ENCODE measurements around the gene ATXN1.
A peak's percentile ranks its signal among the peaks of the same experiment; 100 is the strongest.

ATXN1 gene

GRCh38 chr6:16595514-16596120 lies 165.6 kb downstream of the ATXN1 start:
- no peak for DNase-seq (ENCODE audit: extremely low spot score)
- ChIA-PET CTCF (no interaction called here), POLR2A (no interaction called here)
- TF ChIP-seq TARDBP (IDR thresholded peaks at IDR 0.05) (no peak), ZNF384 (IDR thresholded peaks at IDR 0.05) (no peak), PKNOX1 (IDR thresholded peaks at IDR 0.05) (no peak), L3MBTL2 (conservative IDR thresholded peaks at IDR 0.05) (no peak), FOXK2 (IDR thresholded peaks at IDR 0.05) (no peak), SP1 (IDR thresholded peaks at IDR 0.05) (no peak), ARNT (IDR thresholded peaks at IDR 0.05) (no peak), FOXA1 (IDR thresholded peaks at IDR 0.05) (no peak), FOXM1 (IDR thresholded peaks at IDR 0.05; ENCODE audit: borderline replicate concordance) (no peak), BHLHE40 (IDR thresholded peaks at IDR 0.05; ENCODE audit: borderline replicate concordance) (no peak), LEF1 (IDR thresholded peaks at IDR 0.05; ENCODE audit: borderline replicate concordance) (no peak), ELF4 (IDR thresholded peaks at IDR 0.05) (no peak), SUZ12 (IDR thresholded peaks at IDR 0.05) (no peak), HDGF (IDR thresholded peaks at IDR 0.05; ENCODE audit: borderline replicate concordance) (no peak), NFRKB (IDR thresholded peaks at IDR 0.05) (no peak), CTBP1 (IDR thresholded peaks at IDR 0.05; ENCODE audit: borderline replicate concordance) (no peak)

GRCh38 chr6:16594849-16595248 lies 166.4 kb downstream of the ATXN1 start:
- TF ChIP-seq CTBP1 (IDR thresholded peaks at IDR 0.05; ENCODE audit: borderline replicate concordance), result no peak
- TF ChIP-seq ZNF384 (IDR thresholded peaks at IDR 0.05), result no peak
- no peak for TF ChIP-seq FOXK2 (IDR thresholded peaks at IDR 0.05)
- no peak for TF ChIP-seq L3MBTL2 (conservative IDR thresholded peaks at IDR 0.05)
- TF ChIP-seq SP1 (IDR thresholded peaks at IDR 0.05), result no peak
- TF ChIP-seq HDGF (IDR thresholded peaks at IDR 0.05; ENCODE audit: borderline replicate concordance), result no peak
- no peak for TF ChIP-seq FOXA1 (IDR thresholded peaks at IDR 0.05)
- no peak for TF ChIP-seq SUZ12 (IDR thresholded peaks at IDR 0.05)

GRCh38 chr6:16592223-16592911 lies 168.9 kb downstream of the ATXN1 start:
- POLR2A ChIA-PET, result no interaction called here
- no peak for TF ChIP-seq ARNT (IDR thresholded peaks at IDR 0.05)
- no peak for TF ChIP-seq HDGF (IDR thresholded peaks at IDR 0.05; ENCODE audit: borderline replicate concordance)
- no peak for TF ChIP-seq ELF4 (IDR thresholded peaks at IDR 0.05)
- no peak for TF ChIP-seq LEF1 (IDR thresholded peaks at IDR 0.05; ENCODE audit: borderline replicate concordance)
- TF ChIP-seq NFRKB (IDR thresholded peaks at IDR 0.05), result no peak
- no peak for TF ChIP-seq FOXA1 (IDR thresholded peaks at IDR 0.05)
- no peak for TF ChIP-seq FOXK2 (IDR thresholded peaks at IDR 0.05)
- no peak for TF ChIP-seq L3MBTL2 (conservative IDR thresholded peaks at IDR 0.05)
- no peak for TF ChIP-seq SP1 (IDR thresholded peaks at IDR 0.05)
- TF ChIP-seq SUZ12 (IDR thresholded peaks at IDR 0.05), result no peak
- TF ChIP-seq PKNOX1 (IDR thresholded peaks at IDR 0.05), result no peak
- no peak for TF ChIP-seq TARDBP (IDR thresholded peaks at IDR 0.05)
- CTCF ChIA-PET, result no interaction called here
- DNase-seq (ENCODE audit: extremely low spot score), result no peak

More at GRCh38 chr6:16594849-16595248, 166.4 kb downstream of the ATXN1 start:
- CTCF ChIA-PET, result no interaction called here
- no peak for DNase-seq (ENCODE audit: extremely low spot score)
- POLR2A ChIA-PET, result no interaction called here

GRCh38 chr6:16591396-16592222 lies 169.7 kb downstream of the ATXN1 start:
- DNase-seq (ENCODE audit: extremely low spot score), result no peak
- ChIA-PET POLR2A (no interaction called here), CTCF (no interaction called here)
- TF ChIP-seq NFRKB (IDR thresholded peaks at IDR 0.05), result no peak
- no peak for TF ChIP-seq CTBP1 (IDR thresholded peaks at IDR 0.05; ENCODE audit: borderline replicate concordance)
- TF ChIP-seq FOXM1 (IDR thresholded peaks at IDR 0.05; ENCODE audit: borderline replicate concordance), result no peak
- no peak for TF ChIP-seq SUZ12 (IDR thresholded peaks at IDR 0.05)

- TF ChIP-seq LEF1 (IDR thresholded peaks at IDR 0.05; ENCODE audit: borderline replicate concordance) (no peak), TARDBP (IDR thresholded peaks at IDR 0.05) (no peak), ARNT (IDR thresholded peaks at IDR 0.05) (no peak)
- ChIA-PET POLR2A (no interaction called here), CTCF (no interaction called here)
- no peak for DNase-seq (ENCODE audit: extremely low spot score)
Measured at GRCh38 chr6:16585805-16586204, 175.5 kb downstream of the ATXN1 start.

GRCh38 chr6:16583144-16583762 lies 178.0 kb downstream of the ATXN1 start:
- TF ChIP-seq ZNF384 (IDR thresholded peaks at IDR 0.05) (no peak), PKNOX1 (IDR thresholded peaks at IDR 0.05) (0 out of 2 replicates have a peak, but pooled peaks have one; percentile 0), LEF1 (IDR thresholded peaks at IDR 0.05; ENCODE audit: borderline replicate concordance) (no peak), ELF4 (IDR thresholded peaks at IDR 0.05) (no peak), HDGF (IDR thresholded peaks at IDR 0.05; ENCODE audit: borderline replicate concordance) (no peak)
- ChIA-PET POLR2A (no interaction called here), CTCF (no interaction called here)
- no peak for DNase-seq (ENCODE audit: extremely low spot score)

All from HEK293T (cell line).